Central memory CD4-positive, alpha-beta T cell (primary cell): ENCODE results near the gene MAN1B1.

Source experiments
- DNase-seq: peaks from one replicate; pipeline ENCODE4 v3.0.0; 2022

The MAN1B1 gene

GRCh38 chr9:137148242-137148641 is 61.5 kb downstream of the MAN1B1 start:
- DNase-seq = no peak

- no peak for DNase-seq
Observed at GRCh38 chr9:137148661-137149060, 61.9 kb downstream of the MAN1B1 start.

- DNase-seq = no peak
Observed at GRCh38 chr9:137149363-137149762, 62.6 kb downstream of the MAN1B1 start.

- DNase-seq = no peak
Observed at GRCh38 chr9:137149942-137150616, 63.3 kb downstream of the MAN1B1 start.

GRCh38 chr9:137150617-137151457 is 64.1 kb downstream of the MAN1B1 start:
- no peak for DNase-seq

- DNase-seq = no peak
Observed at GRCh38 chr9:137152844-137153405, 66.1 kb downstream of the MAN1B1 start.

GRCh38 chr9:137156567-137157375 is 70.0 kb downstream of the MAN1B1 start:
- DNase-seq = peak; percentile 37

- no peak for DNase-seq
Observed at GRCh38 chr9:137157618-137158415, 71.0 kb downstream of the MAN1B1 start.

- DNase-seq = no peak
Observed at GRCh38 chr9:137158625-137159024, 71.8 kb downstream of the MAN1B1 start.
